ENCODE data around the gene RPS14. TPM values are rescaled to one million over a fixed set of nuclear protein-coding genes. Genes with fewer than 3 reads are reported as not detected.

The RPS14 gene
- total and polyA plus RNA-seq, 9 of the 15 experiments (the other 6 are each of a cell fraction or from before 2014, with no cell fraction given): 1,824 to 5,983 (median 3,017) TPM

GRCh38 chr5:150412319-150413175 is 37.0 kb downstream of the RPS14 start, which contains the start of gene CD74:
Gene CD74, minus strand, starts transcription at chr5:150412910. Its CDS starts 161 bp downstream, at chr5:150412749.
- ATAC-seq: peak; percentile 61
- Histone ChIP-seq H3K4me3 (no peak within 1 kb of the TSS), H3K27me3 (ENCODE audit: control insufficient read depth in 2 of 2, insufficient read depth in 2 of 2, low read length in 2 of 2) (peaks cover 2 to 8% of the 10 kb centered on the region in 2 experiments; a peak in 1 of 5 replicates), H3K27ac (ENCODE audit: extremely low read depth, low read depth, low read length) (no peak within 1 kb of the TSS), H3K36me3 (ENCODE audit: control insufficient read depth, insufficient read depth, low read length) (no peaks in the 10 kb centered on the region), H3K9ac (ENCODE audit: insufficient read depth in 1 of 2, low read depth in 2 of 2, low read length in 2 of 2) (peak within 1 kb of the TSS in 1 of 2 experiments; percentile 60; a peak in 1 of 4 replicates), H2AFZ (ENCODE audit: low read depth, low read length) (peak within 1 kb of the TSS; percentile 76), H3K9me1 (ENCODE audit: control insufficient read depth, insufficient read depth, low read length) (no peaks in the 10 kb centered on the region), H3K4me1 (replicated peaks in 1 of 2; ENCODE audit: control insufficient read depth in 2 of 2, insufficient read depth in 2 of 2, low read length in 2 of 2) (peaks cover 4 to 6% of the 10 kb centered on the region in 2 experiments; a peak in 3 of 5 replicates), H3K79me2 (ENCODE audit: control insufficient read depth, insufficient read depth, low read length) (no peaks in the 10 kb centered on the region), H3K9me3 (replicated peaks; ENCODE audit: control insufficient read depth, insufficient read depth, low read depth, low read length) (no peaks in the 10 kb centered on the region), H3K4me2 (ENCODE audit: insufficient read depth, low read length) (peak within 1 kb of the TSS; percentile 12; the same call in 1 of the 2 replicates), H4K20me1 (replicated peaks; ENCODE audit: control insufficient read depth, insufficient read depth, low read length) (0 out of 2 replicates have a peak, but pooled peaks cover 5% of the 10 kb centered on the region)
- intact Hi-C loops (cut with micrococcal nuclease): no loop called here
- POLR2A ChIA-PET: no interaction called here
- in situ Hi-C loops (cut with MboI): no loop called here
- no TSS peak for BruUV-seq (replicated peaks)
- CTCF ChIA-PET (ENCODE audit: low intra/inter-chr PET ratio): interaction anchor here (1.2 kb wide), 1 partner anchor 24 kb away, joined by 3 read pairs; no protein-coding TSS in a partner anchor
- FAIRE-seq: no peak
- WGBS (ENCODE audit: insufficient coverage, low coverage, missing lambda C conversion rate): 48% methylated on average over 15 of the region's 20 CpGs
- peak in 1 of 4 experiments; percentile 45 for DNase-seq (ENCODE audit: extremely low read depth in 1 of 4, low spot score in 3 of 4)
- TF ChIP-seq ZFP91 (CRISPR knock-in tag; IDR thresholded peaks at IDR 0.05) (peak; percentile 69; the same call in 1 of the 2 replicates), ZBTB11 (CRISPR knock-in tag; IDR thresholded peaks at IDR 0.05) (peak in 1 of 3 experiments; percentile 56; a peak in 2 of 6 replicates), BCOR (IDR thresholded peaks at IDR 0.05) (no peak), FOS (IDR thresholded peaks at IDR 0.05; ENCODE audit: extremely low read depth, insufficient read length) (peak; percentile 16), CBX8 (IDR thresholded peaks at IDR 0.05; ENCODE audit: borderline replicate concordance, extremely low read depth, low read depth, low read length, poor library complexity, severe bottlenecking) (no peak), RBM25 (IDR thresholded peaks at IDR 0.05; ENCODE audit: low read depth, low read length, severe bottlenecking) (peak; percentile 12), ZNF445 (CRISPR knock-in tag; IDR thresholded peaks at IDR 0.05; ENCODE audit: low read depth) (no peak), CREM (IDR thresholded peaks at IDR 0.05; ENCODE audit: low read depth) (peak; percentile 84), RFX5 (IDR thresholded peaks at IDR 0.05; ENCODE audit: low read depth, low read length) (peak; percentile 98), ZFP1 (CRISPR knock-in tag; IDR thresholded peaks at IDR 0.05) (no peak), VEZF1 (CRISPR knock-in tag; IDR thresholded peaks at IDR 0.05) (peak; percentile 80), BRD9 (IDR thresholded peaks at IDR 0.05; ENCODE audit: low read depth, partially characterized antibody) (no peak), GABPA (tag; conservative IDR thresholded peaks at IDR 0.05; ENCODE audit: low read depth) (0 out of 2 replicates have a peak, but pooled peaks have one; percentile 16)
